Measurements from ENCODE around the gene CASS4. TPM values are rescaled to one million over a fixed set of nuclear protein-coding genes. Genes with fewer than 3 reads are reported as not detected.

The CASS4 gene
- polyA plus RNA-seq, 1 donor (not counting 4 experiments of a cell fraction or from before 2014, with no cell fraction given), result 0.01 TPM

DNA sequence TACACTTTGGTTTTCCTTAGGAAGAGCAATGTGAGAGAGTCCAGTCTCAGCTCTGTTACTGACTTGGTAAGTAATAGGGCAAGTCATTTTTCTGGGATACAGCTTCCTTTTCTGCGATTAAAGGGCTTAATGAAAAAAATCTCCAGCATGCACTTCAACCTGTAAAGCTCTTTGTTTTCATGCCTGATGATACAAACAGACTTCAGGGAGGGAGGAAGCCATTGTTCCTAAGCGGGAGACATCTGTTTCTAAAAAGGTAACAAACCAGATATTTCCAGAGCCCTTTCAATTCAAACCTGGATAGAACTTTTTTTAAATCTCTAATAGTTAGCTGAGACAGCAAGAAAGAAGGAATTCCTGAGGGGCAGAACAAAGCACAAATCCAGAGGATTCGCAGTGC, 5.2 kb upstream of the CASS4 start:
- no peaks in the 10 kb centered on the region for H3K4me1 ChIP-seq (ENCODE audit: control insufficient read depth, extremely low read depth, insufficient read depth, low read length)
- DNase-seq (ENCODE audit: low read depth, low spot score) (no peak), FAIRE-seq (no peak)
- H3K79me2 ChIP-seq (ENCODE audit: control insufficient read depth, insufficient read depth, low read length), result no peaks in the 10 kb centered on the region
- no peak overlapping the region for H2AFZ ChIP-seq (ENCODE audit: control insufficient read depth, low read length)
- H3K9me1 ChIP-seq (ENCODE audit: control insufficient read depth, extremely low read depth, insufficient read depth, low read length), result no peaks in the 10 kb centered on the region
- dilution Hi-C loops (cut with MboI; ENCODE audit: extremely low pct_ligation_motif_present, low sequenced_read_pairs), result no loop called here
- H4K20me1 ChIP-seq (ENCODE audit: control insufficient read depth, extremely low read depth, insufficient read depth, low read length), result no peaks in the 10 kb centered on the region
- no peak overlapping the region for H3K27ac ChIP-seq (ENCODE audit: control insufficient read depth, insufficient read depth, low read length)
- TF ChIP-seq, protein P1, sequence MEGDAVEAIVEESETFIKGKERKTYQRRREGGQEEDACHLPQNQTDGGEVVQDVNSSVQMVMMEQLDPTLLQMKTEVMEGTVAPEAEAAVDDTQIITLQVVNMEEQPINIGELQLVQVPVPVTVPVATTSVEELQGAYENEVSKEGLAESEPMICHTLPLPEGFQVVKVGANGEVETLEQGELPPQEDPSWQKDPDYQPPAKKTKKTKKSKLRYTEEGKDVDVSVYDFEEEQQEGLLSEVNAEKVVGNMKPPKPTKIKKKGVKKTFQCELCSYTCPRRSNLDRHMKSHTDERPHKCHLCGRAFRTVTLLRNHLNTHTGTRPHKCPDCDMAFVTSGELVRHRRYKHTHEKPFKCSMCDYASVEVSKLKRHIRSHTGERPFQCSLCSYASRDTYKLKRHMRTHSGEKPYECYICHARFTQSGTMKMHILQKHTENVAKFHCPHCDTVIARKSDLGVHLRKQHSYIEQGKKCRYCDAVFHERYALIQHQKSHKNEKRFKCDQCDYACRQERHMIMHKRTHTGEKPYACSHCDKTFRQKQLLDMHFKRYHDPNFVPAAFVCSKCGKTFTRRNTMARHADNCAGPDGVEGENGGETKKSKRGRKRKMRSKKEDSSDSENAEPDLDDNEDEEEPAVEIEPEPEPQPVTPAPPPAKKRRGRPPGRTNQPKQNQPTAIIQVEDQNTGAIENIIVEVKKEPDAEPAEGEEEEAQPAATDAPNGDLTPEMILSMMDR (optimal IDR thresholded peaks at IDR 0.05 in 1 of 3, IDR thresholded peaks at IDR 0.05 in 1 of 3, conservative IDR thresholded peaks at IDR 0.05 in 1 of 3; ENCODE audit: extremely low read depth in 1 of 3, insufficient read depth in 2 of 3, low read length in 3 of 3), result no peak
- TF ChIP-seq EZH2 (IDR thresholded peaks at IDR 0.05; ENCODE audit: low read length), result no peak
- peaks cover 19 to 22% of the 10 kb centered on the region in 2 experiments for H3K36me3 ChIP-seq (ENCODE audit: control insufficient read depth in 2 of 2, extremely low read depth in 1 of 2, insufficient read depth in 2 of 2, low read length in 2 of 2)
- H3K9me3 ChIP-seq (ENCODE audit: control insufficient read depth, low read depth, low read length), result no peaks in the 10 kb centered on the region
- H3K9ac ChIP-seq (ENCODE audit: control insufficient read depth, extremely low read depth, insufficient read depth, low read length), result no peak overlapping the region
- H3K4me3 ChIP-seq (ENCODE audit: control insufficient read depth in 2 of 3, extremely low read depth in 1 of 3, insufficient read depth in 2 of 3, low read depth in 1 of 3, low read length in 3 of 3), result no peak overlapping the region
- no peak overlapping the region for H3K4me2 ChIP-seq (ENCODE audit: control insufficient read depth, extremely low read depth, insufficient read depth, low read depth, low read length)
- H3K27me3 ChIP-seq (ENCODE audit: control insufficient read depth, extremely low read depth, insufficient read depth, low read length), result no peaks in the 10 kb centered on the region

DNA sequence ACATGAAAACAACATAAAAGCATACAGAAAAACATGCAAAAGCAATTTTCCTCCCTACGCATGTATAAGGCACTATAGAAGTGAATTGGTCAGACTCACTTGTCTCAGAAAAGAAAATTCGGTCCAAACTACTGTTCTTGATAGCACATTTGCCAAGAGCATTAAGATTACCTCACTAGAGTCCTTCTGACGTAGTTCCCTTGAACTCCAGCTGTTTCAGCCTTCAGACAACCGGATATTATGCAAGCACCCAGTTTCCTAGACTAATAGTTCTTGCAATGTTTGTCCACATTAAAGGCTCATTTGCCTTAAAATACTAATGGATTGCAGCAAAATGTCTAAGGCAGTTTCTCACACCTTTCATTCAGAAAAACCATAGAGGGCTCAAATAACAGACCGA, 2.5 kb upstream of the CASS4 start:
- dilution Hi-C loops (cut with MboI; ENCODE audit: extremely low pct_ligation_motif_present, low sequenced_read_pairs), result no loop called here
- H3K9ac ChIP-seq (ENCODE audit: control insufficient read depth, extremely low read depth, insufficient read depth, low read length), result no peak overlapping the region
- no peak overlapping the region for H3K4me2 ChIP-seq (ENCODE audit: control insufficient read depth, extremely low read depth, insufficient read depth, low read depth, low read length)
- H4K20me1 ChIP-seq (ENCODE audit: control insufficient read depth, extremely low read depth, insufficient read depth, low read length), result no peaks in the 10 kb centered on the region
- TF ChIP-seq EZH2 (IDR thresholded peaks at IDR 0.05; ENCODE audit: low read length), result no peak
- TF ChIP-seq, protein P1 (optimal IDR thresholded peaks at IDR 0.05 in 1 of 3, IDR thresholded peaks at IDR 0.05 in 1 of 3, conservative IDR thresholded peaks at IDR 0.05 in 1 of 3; ENCODE audit: extremely low read depth in 1 of 3, insufficient read depth in 2 of 3, low read length in 3 of 3), result no peak
- DNase-seq (ENCODE audit: low read depth, low spot score), result no peak
- peaks cover 8 to 13% of the 10 kb centered on the region in 2 experiments for H3K36me3 ChIP-seq (ENCODE audit: control insufficient read depth in 2 of 2, extremely low read depth in 1 of 2, insufficient read depth in 2 of 2, low read length in 2 of 2)
- H2AFZ ChIP-seq (ENCODE audit: control insufficient read depth, low read length), result no peak overlapping the region
- no peaks in the 10 kb centered on the region for H3K27me3 ChIP-seq (ENCODE audit: control insufficient read depth, extremely low read depth, insufficient read depth, low read length)
- FAIRE-seq, result no peak
- H3K27ac ChIP-seq (ENCODE audit: control insufficient read depth, insufficient read depth, low read length), result no peak overlapping the region
- no peaks in the 10 kb centered on the region for H3K4me1 ChIP-seq (ENCODE audit: control insufficient read depth, extremely low read depth, insufficient read depth, low read length)
- no peak overlapping the region for H3K4me3 ChIP-seq (ENCODE audit: control insufficient read depth in 2 of 3, extremely low read depth in 1 of 3, insufficient read depth in 2 of 3, low read depth in 1 of 3, low read length in 3 of 3)
- H3K79me2 ChIP-seq (ENCODE audit: control insufficient read depth, insufficient read depth, low read length), result no peaks in the 10 kb centered on the region
- H3K9me1 ChIP-seq (ENCODE audit: control insufficient read depth, extremely low read depth, insufficient read depth, low read length), result no peaks in the 10 kb centered on the region
- H3K9me3 ChIP-seq (ENCODE audit: control insufficient read depth, low read depth, low read length), result no peaks in the 10 kb centered on the region

Data from keratinocyte (primary cell).